K562 (cell line): ENCODE data around the gene COQ9. TPM values are rescaled to one million over a fixed set of nuclear protein-coding genes. Genes with fewer than 3 reads are reported as not detected.

ENCODE experiments used
- CCNT2 ChIP-seq: IDR thresholded peaks from 2 replicates; pipeline ENCODE4 v1.6.1; 2011; ENCODE audit warnings: borderline replicate concordance, low read depth, mild to moderate bottlenecking, moderate library complexity, mixed read lengths, low read length; ENCODE audit not compliant: insufficient read length; ENCODE audit errors: extremely low read depth
- CHAMP1 ChIP-seq: fragments of 450-650 bp; IDR thresholded peaks from 2 replicates; pipeline ENCODE4 v1.6.1; 2016; ENCODE audit warnings: mild to moderate bottlenecking
- CHD4 ChIP-seq: fragments of 200-600 bp; sonication (generic); IDR thresholded peaks from 3 replicates; pipeline ENCODE4 v1.6.1; 2012; ENCODE audit warnings: low read depth, mild to moderate bottlenecking, mixed read lengths, low read length, inconsistent platforms; ENCODE audit not compliant: insufficient read depth, insufficient replicate concordance, poor library complexity, severe bottlenecking
- ESRRA ChIP-seq: fragments of 450-650 bp; IDR thresholded peaks from 2 replicates; pipeline ENCODE4 v1.6.1; 2014; ENCODE audit warnings: low read depth, mild to moderate bottlenecking, moderate library complexity, borderline replicate concordance
- HNRNPH1 ChIP-seq: fragments of 200-400 bp; formaldehyde crosslinking; optimal IDR thresholded peaks from 2 replicates; pipeline ENCODE3; 2017; ENCODE audit warnings: low read depth, mild to moderate bottlenecking, low read length, moderate library complexity
- MTA3 ChIP-seq: fragments of 450-650 bp; formaldehyde crosslinking; IDR thresholded peaks from 2 replicates; pipeline ENCODE4 v1.6.1; 2017; ENCODE audit warnings: mild to moderate bottlenecking, borderline replicate concordance
- POLR2B ChIP-seq: fragments of 450-650 bp; IDR thresholded peaks from 2 replicates; pipeline ENCODE4 v1.6.1; 2018; ENCODE audit warnings: low read depth; ENCODE audit not compliant: partially characterized antibody
- RFX5 ChIP-seq: IDR thresholded peaks from 2 replicates; pipeline ENCODE4 v1.6.1; 2011; ENCODE audit warnings: low read depth, mild to moderate bottlenecking, improper control_type of control experiment, low read length
- RREB1 ChIP-seq: fragments of 250-450 bp; sonication (Bioruptor Pico); IDR thresholded peaks from 2 replicates; pipeline ENCODE4 v1.4.0; 2020
- THAP7 ChIP-seq: fragments of 250-450 bp; sonication (Bioruptor Pico); IDR thresholded peaks from 2 replicates; pipeline ENCODE4 v1.5.0; 2021
- XRCC5 ChIP-seq: fragments of 200-400 bp; formaldehyde crosslinking; IDR thresholded peaks from 2 replicates; pipeline ENCODE4 v1.6.1; 2017; ENCODE audit warnings: low read depth, mild to moderate bottlenecking, low read length
- ZFX ChIP-seq: sonication (generic); formaldehyde crosslinking; IDR thresholded peaks from 2 replicates; pipeline ENCODE4 v1.8.0; 2022; ENCODE audit warnings: mild to moderate bottlenecking, missing genetic modification reagents, moderate library complexity
- ZNF232 ChIP-seq: sonication (generic); formaldehyde crosslinking; IDR thresholded peaks from 2 replicates; pipeline ENCODE4 v1.8.0; 2022; ENCODE audit warnings: mild to moderate bottlenecking, missing genetic modification reagents
- ZNF449 ChIP-seq: fragments of 250-450 bp; sonication (Bioruptor Pico); IDR thresholded peaks from 2 replicates; pipeline ENCODE4 v1.8.0; 2022; ENCODE audit warnings: moderate library complexity, mild to moderate bottlenecking, inconsistent platforms
- ZNF77 ChIP-seq: fragments of 250-450 bp; sonication (Bioruptor Pico); IDR thresholded peaks from 2 replicates; pipeline ENCODE4 v1.5.0; 2020
- polyA plus RNA-seq, 8 experiments: library from polyadenylated mRNA; depleted of rRNA in 4 of 8; stranded (reverse) in 5 of 8; unstranded in 3 of 8; fragments of >200 nt; fragmentation: Nextera tagmentation in 2 of 8; fragmentation: Illumina TruSeq in 1 of 8; extraction: Ambion mirVana in 2 of 8; extraction: Trizol in 1 of 8; gene quantifications; 2 replicates each; pipeline versions ENCODE4 v1.2.1 to v1.2.3, GENCODE V29; 2011 to 2014; ENCODE audit warnings: inconsistent platforms in 1 of 8, missing spikeins in 1 of 8
- total RNA-seq, 7 experiments: library from RNA; depleted of rRNA in 6 of 7; stranded (reverse); fragments of >200 nt in 6 of 7; fragmentation: Illumina TruSeq in 2 of 7; extraction: Trizol in 2 of 7; gene quantifications; 2 replicates each; pipeline versions ENCODE4 v1.2.1 to v1.2.3, GENCODE V29; 2011 to 2021; ENCODE audit warnings: low replicate concordance in 1 of 7

Gene COQ9
- total and polyA plus RNA-seq, 9 of the 15 experiments (the other 6 are each of a cell fraction or from before 2014, with no cell fraction given): 35.0 to 139 (median 71.4) TPM

GRCh38 chr16:57446531-57447185 is 621 bp upstream of the COQ9 start (continued):
- TF ChIP-seq RREB1 (CRISPR knock-in tag) (no peak), ZFX (no peak; the same call in 1 of the 2 replicates), CCNT2 (no peak), MTA3 (no peak), ZNF449 (CRISPR knock-in tag) (no peak), CHD4 (no peak), THAP7 (no peak), ZNF232 (CRISPR knock-in tag) (0 out of 2 replicates have a peak, but pooled peaks have one; percentile 12), ESRRA (peak; percentile 46), HNRNPH1 (no peak), CHAMP1 (no peak), RFX5 (no peak), ZNF77 (CRISPR knock-in tag) (no peak), POLR2B (no peak), XRCC5 (no peak)
